H1 (cell line): Measurements from ENCODE around the gene VASH1. TPM values are rescaled to one million over a fixed set of nuclear protein-coding genes. Genes with fewer than 3 reads are reported as not detected.

Experiments used
- CTCF ChIA-PET: fragments of 300-600 bp; sonication (Branson Sonifier 250); formaldehyde crosslinking; loops from one replicate; lab custom pipeline; 2021; ENCODE audit not compliant: partially characterized antibody; lab: Charles Lee
- POLR2A ChIA-PET: fragments of 300-600 bp; sonication (Branson Sonifier 250); formaldehyde crosslinking; loops from one replicate; lab custom pipeline; 2021; ENCODE audit warnings: inconsistent platforms; ENCODE audit not compliant: partially characterized antibody; lab: Charles Lee
- DNase-seq, 2 experiments: peaks; one replicate each; pipeline versions ENCODE4 v3.0.0 to v3.0.0-alpha.2; 2010 to 2022; ENCODE audit warnings: low spot score in 2 of 2, low read depth in 1 of 2, mixed read lengths in 1 of 2
- FAIRE-seq: peaks from 2 replicates; lab custom pipeline; 2011; peaks lifted over from hg19 to GRCh38; lab: Jason Lieb, UNC
- H2AFZ ChIP-seq: 2 replicates; pipeline ENCODE4 v1.8.1; 2012; ENCODE audit warnings: low read length, inconsistent platforms
- H2AK5ac ChIP-seq: 2 replicates; pipeline ENCODE4 v1.6.1; 2013; ENCODE audit warnings: low read depth, low read length
- H2BK120ac ChIP-seq: replicated peaks from 2 replicates; pipeline ENCODE3; 2013; ENCODE audit warnings: low read depth, low read length, inconsistent platforms
- H2BK12ac ChIP-seq: 2 replicates; pipeline ENCODE4 v1.6.1; 2013; ENCODE audit warnings: low read depth, low read length
- H2BK15ac ChIP-seq: 2 replicates; pipeline ENCODE4 v1.6.1; 2013; ENCODE audit warnings: low read length
- H2BK20ac ChIP-seq: 2 replicates; pipeline ENCODE4 v1.6.1; 2013; ENCODE audit warnings: low read length
- H2BK5ac ChIP-seq: 2 replicates; pipeline ENCODE4 v1.6.1; 2013; ENCODE audit warnings: low read depth, low read length
- H3K14ac ChIP-seq: 2 replicates; pipeline ENCODE4 v1.6.1; 2013; ENCODE audit warnings: inconsistent platforms; ENCODE audit not compliant: insufficient read length
- H3K18ac ChIP-seq: 2 replicates; pipeline ENCODE4 v1.6.1; 2013; ENCODE audit warnings: low read length; ENCODE audit errors: extremely low read depth
- H3K23ac ChIP-seq: 2 replicates; pipeline ENCODE4 v1.6.1; 2013; ENCODE audit warnings: inconsistent platforms; ENCODE audit not compliant: insufficient read length
- H3K23me2 ChIP-seq: 2 replicates; pipeline ENCODE4 v1.6.1; 2013; ENCODE audit warnings: low read depth, low read length
- H3K27ac ChIP-seq: 2 replicates; pipeline ENCODE4 v1.6.1; 2011; ENCODE audit warnings: low read depth, low read length, inconsistent platforms
- H3K27me3 ChIP-seq, 4 experiments: replicated peaks in 1 of 4; 1 replicate in 1 of 4; 2 replicates in 3 of 4; pipeline versions ENCODE4 v1.6.1 to v1.8.1; 2011 to 2013; ENCODE audit warnings: low read length in 3 of 4, mild to moderate bottlenecking in 3 of 4, inconsistent platforms in 2 of 4, mixed read lengths in 2 of 4, moderate library complexity in 1 of 4; ENCODE audit not compliant: control insufficient read depth in 3 of 4, insufficient read depth in 3 of 4; ENCODE audit errors: extremely low read depth in 1 of 4
- H3K36me3 ChIP-seq, 4 experiments: 2 replicates each; pipeline versions ENCODE4 v1.6.1 to v1.8.1; 2011 to 2013; ENCODE audit warnings: mild to moderate bottlenecking in 4 of 4, low read length in 3 of 4, moderate library complexity in 2 of 4, control low read depth in 1 of 4, inconsistent platforms in 1 of 4; ENCODE audit not compliant: insufficient read depth in 4 of 4, control insufficient read depth in 2 of 4
- H3K4ac ChIP-seq: replicated peaks from 2 replicates; pipeline ENCODE3; 2013; ENCODE audit warnings: low read length, low read depth, mixed read lengths, inconsistent platforms; ENCODE audit not compliant: insufficient read length
- H3K4me1 ChIP-seq, 4 experiments: replicated peaks in 1 of 4; 1 replicate in 1 of 4; 2 replicates in 3 of 4; pipeline versions ENCODE4 v1.6.1 to v1.8.1; 2011 to 2013; ENCODE audit warnings: low read length in 3 of 4, inconsistent platforms in 2 of 4, mixed read lengths in 1 of 4; ENCODE audit not compliant: insufficient read depth in 4 of 4, control insufficient read depth in 3 of 4
- H3K4me2 ChIP-seq, 2 experiments: 2 replicates each; pipeline versions ENCODE4 v1.6.1 to v1.8.1; 2011 to 2013; ENCODE audit warnings: low read depth in 2 of 2, low read length in 2 of 2, control low read depth in 1 of 2, inconsistent platforms in 1 of 2, mild to moderate bottlenecking in 1 of 2; ENCODE audit not compliant: insufficient read depth in 1 of 2
- H3K4me3 ChIP-seq, 4 experiments: fragments of 200-600, 300-600 bp in 1 of 4; sonication (generic), shearing (Covaris generic), sonication (Bioruptor Twin) in 1 of 4; 2 replicates each; pipeline versions ENCODE4 v1.5.1 to v1.8.1; 2011 to 2016; ENCODE audit warnings: low read length in 4 of 4, low read depth in 3 of 4, control low read depth in 2 of 4, inconsistent platforms in 2 of 4, mild to moderate bottlenecking in 2 of 4, mixed read lengths in 1 of 4, moderate library complexity in 1 of 4; ENCODE audit not compliant: insufficient read depth in 2 of 4; ENCODE audit errors: extremely low read depth in 1 of 4
- H3K56ac ChIP-seq: replicated peaks from 2 replicates; pipeline ENCODE3; 2013; ENCODE audit warnings: low read depth, mild to moderate bottlenecking, mixed read lengths, low read length, inconsistent platforms; ENCODE audit not compliant: insufficient read length
- H3K79me1 ChIP-seq: 2 replicates; pipeline ENCODE4 v1.6.1; 2013; ENCODE audit warnings: low read depth, low read length, control low read depth
- H3K79me2 ChIP-seq, 2 experiments: 2 replicates each; pipeline versions ENCODE4 v1.6.1 to v1.8.1; 2012 to 2013; ENCODE audit warnings: low read length in 2 of 2, mild to moderate bottlenecking in 2 of 2, inconsistent platforms in 1 of 2; ENCODE audit not compliant: insufficient read depth in 2 of 2, control insufficient read depth in 1 of 2
- H3K9ac ChIP-seq, 4 experiments: replicated peaks in 1 of 4; 1 replicate in 1 of 4; 2 replicates in 3 of 4; pipeline versions ENCODE4 v1.6.1 to v1.8.1; 2011 to 2013; ENCODE audit warnings: low read depth in 3 of 4, low read length in 3 of 4, control low read depth in 2 of 4, mild to moderate bottlenecking in 2 of 4, moderate library complexity in 2 of 4, inconsistent platforms in 1 of 4; ENCODE audit errors: extremely low read depth in 1 of 4
- H3K9me3 ChIP-seq, 2 experiments: 2 replicates each; pipeline versions ENCODE4 v1.6.1 to v1.8.1; 2012 to 2013; ENCODE audit warnings: mild to moderate bottlenecking in 2 of 2, moderate library complexity in 2 of 2, control low read depth in 1 of 2, inconsistent platforms in 1 of 2, low read depth in 1 of 2, low read length in 1 of 2, mixed read lengths in 1 of 2; ENCODE audit not compliant: insufficient read depth in 2 of 2
- H4K20me1 ChIP-seq, 2 experiments: replicated peaks in 1 of 2; 2 replicates each; pipeline versions ENCODE3 to v1.8.1; 2011 to 2013; ENCODE audit warnings: inconsistent platforms in 2 of 2, low read length in 2 of 2, mild to moderate bottlenecking in 1 of 2; ENCODE audit not compliant: insufficient read depth in 2 of 2, control insufficient read depth in 1 of 2
- H4K5ac ChIP-seq: 2 replicates; pipeline ENCODE4 v1.6.1; 2013; ENCODE audit warnings: low read length, low read depth, mixed read lengths, inconsistent platforms; ENCODE audit not compliant: insufficient read length
- H4K8ac ChIP-seq: 2 replicates; pipeline ENCODE4 v1.8.0; 2013; ENCODE audit warnings: mild to moderate bottlenecking, moderate library complexity, low read length, inconsistent platforms; ENCODE audit not compliant: insufficient read depth; ENCODE audit errors: extremely low read depth
- H4K91ac ChIP-seq: replicated peaks from 2 replicates; pipeline ENCODE3; 2013; ENCODE audit warnings: low read length, mixed read lengths, inconsistent platforms; ENCODE audit not compliant: insufficient read length
- CBX5 ChIP-seq: fragments of 300-800, 300-1000 bp; sonication (generic); IDR thresholded peaks from 2 replicates; pipeline ENCODE4 v1.7.1; 2016; ENCODE audit warnings: antibody characterized with exemption, low read length, low read depth
- JUND ChIP-seq: IDR thresholded peaks from 2 replicates; pipeline ENCODE4 v1.6.1; 2011; ENCODE audit warnings: mild to moderate bottlenecking, improper control_type of control experiment, low read length
- POLR2A ChIP-seq, 2 experiments: IDR thresholded peaks; 1 replicate in 1 of 2; 2 replicates in 1 of 2; pipeline ENCODE4 v1.6.1; 2011; ENCODE audit warnings: low read depth in 2 of 2, low read length in 2 of 2, mild to moderate bottlenecking in 2 of 2; ENCODE audit errors: control extremely low read depth in 1 of 2
- POLR2AphosphoS5 ChIP-seq: IDR thresholded peaks from 2 replicates; pipeline ENCODE4 v1.6.1; 2011; ENCODE audit warnings: low read depth, low read length
- WGBS, 2 experiments: shearing (Covaris generic) in 1 of 2; methylation state at CpG; one replicate each; pipeline versions ENCODE4 v1.1.6 to v1.1.7; 2013 to 2015; ENCODE audit warnings: low lambda C conversion rate in 2 of 2, mixed read lengths in 2 of 2, inconsistent platforms in 1 of 2, low coverage in 1 of 2, missing lambda C conversion rate in 1 of 2; ENCODE audit not compliant: insufficient replicate concordance in 2 of 2, insufficient coverage in 1 of 2, insufficient read length in 1 of 2; ENCODE audit errors: extremely low coverage in 1 of 2, missing lambda C conversion rate in 1 of 2; 5-methylcytosine and 5-hydroxymethylcytosine counted together
- polyA plus RNA-seq, 7 experiments: library from polyadenylated mRNA; depleted of rRNA in 3 of 7; stranded (reverse) in 5 of 7; unstranded in 2 of 7; fragments of >200 nt in 5 of 7; fragments of 200-250 nt in 2 of 7; gene quantifications; 1 replicate in 5 of 7; 2 replicates in 1 of 7; 4 replicates in 1 of 7; pipeline versions ENCODE4 v1.2.1 to v1.2.3, GENCODE V29; 2011 to 2013; ENCODE audit warnings: missing spikeins in 2 of 7, mixed read lengths in 2 of 7
- total RNA-seq: library from RNA; stranded (reverse); fragmentation: NEBNext Ultra II Directional; extraction: Animal tissue kit (Norgen Biotek cat#: 25700); gene quantifications from 2 replicates; pipeline ENCODE4 v1.2.1, GENCODE V29; 2021
- TF ChIP-seq, protein P1 (sequence below): IDR thresholded peaks from 2 replicates; pipeline ENCODE4 v1.6.1; 2012; ENCODE audit warnings: inconsistent platforms
- TF ChIP-seq, protein P2 (sequence below): IDR thresholded peaks from 2 replicates; pipeline ENCODE4 v1.6.1; 2011; ENCODE audit warnings: low read depth, mild to moderate bottlenecking, low read length; ENCODE audit not compliant: insufficient read depth

VASH1 gene
- total and polyA plus RNA-seq, 2 of the 8 experiments (the other 6 are each of a cell fraction or from before 2014, with no cell fraction given): 3.1 to 6.4 TPM

DNA sequence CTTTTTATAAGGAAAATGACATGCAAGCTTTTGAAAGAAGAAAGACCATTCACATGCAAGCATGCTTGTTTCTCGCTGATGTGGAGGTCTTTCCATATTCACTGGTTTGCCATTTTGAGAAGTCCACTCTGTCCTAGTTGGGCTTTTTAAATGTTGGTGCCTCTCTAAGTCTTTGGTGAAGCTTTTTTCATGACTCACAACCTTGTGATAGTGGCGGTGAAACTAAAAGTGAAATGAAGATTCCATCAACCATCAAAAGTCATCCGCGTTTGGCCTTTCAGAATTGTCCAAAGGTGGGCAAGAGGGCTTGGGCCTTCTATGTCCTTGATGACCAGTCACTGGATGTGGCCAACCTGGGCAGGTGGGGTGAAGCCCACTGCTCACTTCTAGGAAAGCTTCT is 69.3 kb downstream of the VASH1 start:
- Histone ChIP-seq H4K5ac (no peak overlapping the region), H4K20me1 (no peaks in the 10 kb centered on the region), H4K91ac (no peak overlapping the region), H3K14ac (no peak overlapping the region), H3K79me2 (no peaks in the 10 kb centered on the region), H3K27ac (no peak overlapping the region), H3K23ac (no peak overlapping the region), H3K36me3 (no peaks in the 10 kb centered on the region), H3K4me3 (no peak overlapping the region), H3K4me1 (peaks cover 3 to 22% (median 10%) of the 10 kb centered on the region in 4 experiments), H3K4me2 (no peak overlapping the region), H3K18ac (no peak overlapping the region)
- no peak for FAIRE-seq
- TF ChIP-seq CBX5: no peak
- TF ChIP-seq POLR2AphosphoS5: no peak
- no peak for TF ChIP-seq POLR2A (IDR thresholded peaks at IDR 0.05; ENCODE audit: control extremely low read depth in 1 of 2, low read depth in 2 of 2, low read length in 2 of 2)
- TF ChIP-seq, protein P1, sequence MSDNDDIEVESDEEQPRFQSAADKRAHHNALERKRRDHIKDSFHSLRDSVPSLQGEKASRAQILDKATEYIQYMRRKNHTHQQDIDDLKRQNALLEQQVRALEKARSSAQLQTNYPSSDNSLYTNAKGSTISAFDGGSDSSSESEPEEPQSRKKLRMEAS: no peak
- TF ChIP-seq, protein P2, sequence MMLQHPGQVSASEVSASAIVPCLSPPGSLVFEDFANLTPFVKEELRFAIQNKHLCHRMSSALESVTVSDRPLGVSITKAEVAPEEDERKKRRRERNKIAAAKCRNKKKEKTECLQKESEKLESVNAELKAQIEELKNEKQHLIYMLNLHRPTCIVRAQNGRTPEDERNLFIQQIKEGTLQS: no peak
- TF ChIP-seq JUND: no peak
- TF ChIP-seq, all 59 proteins: peak for 0
- no peak for DNase-seq
- Histone ChIP-seq H3K56ac (no peak overlapping the region), H2BK12ac (no peak overlapping the region), H3K23me2 (no peaks in the 10 kb centered on the region), H2BK20ac (no peak overlapping the region), H2AK5ac (no peak overlapping the region), H3K4ac (no peak overlapping the region), H2AFZ (0 out of 2 replicates have a peak overlapping the region, but pooled peaks have one; percentile 36), H2BK15ac (no peak overlapping the region), H2BK120ac (no peak overlapping the region), H3K9me3 (no peaks in the 10 kb centered on the region), H4K8ac (no peak overlapping the region), H2BK5ac (no peak overlapping the region), H3K9ac (no peak overlapping the region), H3K79me1 (no peaks in the 10 kb centered on the region), H3K27me3 (no peaks in the 10 kb centered on the region)
- 85% methylated on average over 4 of the region's 4 CpGs; no CpG with 5 or more reads in 1 of the 2 experiments for WGBS, 2 experiments
- POLR2A ChIA-PET: interaction anchor here (1.8 kb wide), 1 partner anchor 19 kb away, joined by 7 read pairs; the partner anchor contains the start of gene ANGEL1
- CTCF ChIA-PET: interaction anchor here (0.7 to 1.9 kb wide), 4 partner anchors 11 to 83 kb away, joined by 3 to 7 read pairs (median 4); no protein-coding TSS in a partner anchor
